ENCODE data around the gene NRG2.
A peak's percentile ranks its signal among the peaks of the same experiment; 100 is the strongest.

NRG2 gene

DNA sequence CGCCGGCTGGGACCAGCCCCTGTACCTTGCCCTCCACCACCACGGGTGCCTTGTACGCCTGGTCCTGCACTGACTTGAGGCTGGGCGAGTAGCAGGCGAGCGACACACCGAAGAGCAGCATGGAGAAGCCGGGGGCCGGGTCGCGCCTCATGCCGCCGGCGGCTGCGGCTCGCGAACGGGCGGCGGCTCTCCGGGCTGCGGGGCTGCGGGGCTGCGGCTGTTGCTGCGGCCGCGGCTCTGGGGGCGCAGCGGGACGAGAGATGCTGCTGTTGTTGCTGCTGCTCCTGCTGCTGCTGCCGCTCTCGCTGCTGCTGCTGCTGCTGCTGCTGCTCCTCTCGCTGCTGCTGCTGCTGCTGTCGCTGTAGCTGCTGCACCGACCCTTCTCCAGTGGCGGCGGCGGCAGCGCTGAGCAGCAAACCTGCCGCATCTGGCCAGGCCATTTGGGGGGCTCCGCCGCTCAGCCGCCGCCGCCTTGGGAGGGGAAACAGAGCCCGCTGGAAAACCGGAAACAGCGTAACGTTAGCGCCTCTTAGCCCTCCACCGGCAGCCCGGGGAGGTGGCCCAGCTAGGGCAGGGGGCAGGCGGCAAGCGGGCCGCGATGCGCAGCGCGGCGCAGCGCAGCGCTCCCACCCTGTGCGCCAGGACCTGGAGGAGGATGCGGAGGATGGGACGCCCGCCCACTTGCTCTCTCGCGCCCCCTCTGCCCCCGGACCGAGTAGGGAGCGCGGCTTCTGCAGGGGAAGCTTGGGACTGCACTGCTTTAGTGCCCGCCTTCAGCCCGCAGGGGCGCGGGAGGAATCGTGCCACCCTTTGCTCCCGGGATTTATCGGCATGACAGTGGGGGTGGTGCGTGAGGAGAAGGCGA lies at the start of gene NRG2:
Gene NRG2 (minus strand): TSS at position 657 of the 865 bp plus-strand sequence.
- FAIRE-seq, result no peak

DNA sequence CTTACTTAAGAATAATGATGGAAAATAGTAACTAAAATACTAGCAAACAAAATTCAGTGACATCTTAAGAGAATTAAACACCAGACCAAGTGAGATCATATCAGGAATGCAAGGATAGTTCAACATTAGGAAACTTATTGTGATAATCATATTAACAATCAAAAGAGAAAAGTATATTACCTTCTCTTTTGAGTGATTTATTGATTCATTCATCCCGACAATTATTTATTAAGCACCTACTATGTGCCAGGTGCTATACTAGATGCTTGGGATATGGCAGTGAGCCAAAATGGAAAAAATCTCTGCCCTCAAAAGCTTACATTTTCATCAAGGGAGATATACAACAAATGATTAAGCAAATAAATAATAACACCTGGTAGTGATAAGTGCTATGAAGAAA lies 47.2 kb upstream of the NRG2 start:
- no peak for FAIRE-seq

GRCh38 chr5:140084541-140084940 lies 41.4 kb upstream of the NRG2 start:
- FAIRE-seq, result no peak

GRCh38 chr5:140083650-140084049 lies 40.6 kb upstream of the NRG2 start:
- FAIRE-seq, result no peak

DNA sequence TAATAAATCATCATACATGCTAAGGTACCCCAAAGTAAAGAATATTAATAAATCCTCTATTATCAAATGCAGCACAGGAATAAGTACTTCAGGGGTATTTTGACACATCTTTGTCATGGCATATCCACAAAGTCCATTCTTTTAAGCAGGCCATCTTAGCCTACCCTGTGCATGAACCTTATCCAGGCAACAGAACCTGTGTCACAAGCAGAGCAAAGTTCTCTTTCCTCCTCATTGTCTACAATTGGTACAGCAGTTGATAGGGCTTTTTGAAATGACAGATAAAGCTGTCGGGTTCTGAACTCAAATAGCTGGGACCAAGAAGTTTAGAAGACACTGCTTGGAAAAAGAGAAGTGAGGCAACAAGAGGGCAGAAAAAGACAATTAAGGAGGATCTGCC lies 40.0 kb upstream of the NRG2 start:
- no peak for FAIRE-seq

DNA sequence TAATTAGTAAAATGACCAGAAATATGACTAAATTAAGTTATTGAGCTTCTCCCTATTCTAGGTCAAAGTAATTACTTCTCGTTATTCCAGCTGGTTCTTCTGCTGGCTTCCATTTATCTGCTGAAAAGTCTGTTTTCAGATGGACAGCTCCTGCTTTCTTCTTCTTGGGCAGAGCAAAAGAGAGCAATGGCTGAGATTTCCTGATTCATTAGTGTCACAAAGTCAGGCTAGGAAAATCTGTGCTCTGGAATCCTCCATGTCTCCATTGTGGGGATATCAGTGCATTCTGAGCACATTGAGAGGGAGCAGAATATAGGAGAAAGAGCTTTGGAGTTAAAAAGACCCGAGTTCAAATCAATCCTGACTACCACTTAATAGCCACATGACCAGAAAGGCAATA lies 33.7 kb upstream of the NRG2 start:
- FAIRE-seq, result no peak

DNA sequence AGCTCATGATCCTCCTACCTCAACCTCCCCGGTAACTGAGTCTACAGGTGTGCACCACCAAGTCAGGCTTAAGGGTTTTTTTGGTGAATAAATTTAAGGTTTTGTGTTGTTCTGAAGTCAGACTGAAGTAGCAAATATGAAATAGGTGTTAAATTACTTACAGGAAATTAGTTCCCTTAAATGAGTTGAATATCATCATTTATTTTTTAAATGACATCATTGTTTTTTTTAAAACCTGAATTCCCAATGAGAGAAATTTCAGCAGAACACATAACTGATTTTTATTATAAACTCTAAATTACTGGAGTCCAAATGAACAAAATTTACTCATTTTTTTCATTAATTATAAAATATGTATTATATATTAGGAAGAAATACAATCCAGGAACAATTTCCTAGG lies 33.0 kb upstream of the NRG2 start:
- no peak for FAIRE-seq

DNA sequence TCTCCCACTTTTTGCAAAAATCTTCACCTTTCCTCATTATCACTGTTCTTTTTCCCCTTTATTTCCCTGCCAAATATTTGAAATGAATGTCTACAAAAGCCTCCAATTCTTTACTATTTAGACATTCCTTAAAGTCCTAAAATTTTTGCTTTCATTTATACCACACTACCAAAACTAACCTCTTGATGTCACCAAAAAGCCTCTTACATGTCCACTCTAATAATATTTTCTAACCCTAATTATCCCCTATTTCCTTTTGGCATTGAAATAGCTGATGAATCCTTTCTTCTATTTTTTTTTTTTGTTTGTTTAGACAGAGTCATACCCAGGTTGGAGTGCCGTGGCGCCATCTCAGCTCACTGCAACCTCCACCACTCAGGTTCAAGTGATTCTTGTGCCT lies 32.3 kb upstream of the NRG2 start:
- peak; percentile 87 for FAIRE-seq

GRCh38 chr5:140073296-140073695 lies 30.2 kb upstream of the NRG2 start:
- peak; percentile 98 for FAIRE-seq

GRCh38 chr5:140072812-140073211 lies 29.7 kb upstream of the NRG2 start:
- no peak for FAIRE-seq

DNA sequence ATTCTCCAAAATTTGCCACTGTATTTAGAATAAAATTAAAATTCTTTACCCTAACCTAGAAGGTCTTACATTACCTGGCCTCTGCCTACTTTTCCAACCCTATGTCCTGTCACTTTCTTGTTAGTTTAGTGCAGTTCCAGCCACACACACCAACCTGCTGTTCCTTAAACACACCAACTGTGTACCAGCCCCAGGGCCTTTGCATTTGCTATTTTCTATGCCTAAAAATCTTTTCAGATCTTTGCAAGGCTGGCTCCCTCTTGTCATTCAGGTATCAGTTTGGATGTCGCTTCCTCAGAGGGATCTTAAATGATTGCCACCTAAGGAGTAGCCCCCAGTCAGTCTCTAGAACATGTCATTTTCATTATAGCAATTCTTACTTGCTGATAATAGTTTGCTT lies 17.7 kb upstream of the NRG2 start:
- FAIRE-seq, result no peak

DNA sequence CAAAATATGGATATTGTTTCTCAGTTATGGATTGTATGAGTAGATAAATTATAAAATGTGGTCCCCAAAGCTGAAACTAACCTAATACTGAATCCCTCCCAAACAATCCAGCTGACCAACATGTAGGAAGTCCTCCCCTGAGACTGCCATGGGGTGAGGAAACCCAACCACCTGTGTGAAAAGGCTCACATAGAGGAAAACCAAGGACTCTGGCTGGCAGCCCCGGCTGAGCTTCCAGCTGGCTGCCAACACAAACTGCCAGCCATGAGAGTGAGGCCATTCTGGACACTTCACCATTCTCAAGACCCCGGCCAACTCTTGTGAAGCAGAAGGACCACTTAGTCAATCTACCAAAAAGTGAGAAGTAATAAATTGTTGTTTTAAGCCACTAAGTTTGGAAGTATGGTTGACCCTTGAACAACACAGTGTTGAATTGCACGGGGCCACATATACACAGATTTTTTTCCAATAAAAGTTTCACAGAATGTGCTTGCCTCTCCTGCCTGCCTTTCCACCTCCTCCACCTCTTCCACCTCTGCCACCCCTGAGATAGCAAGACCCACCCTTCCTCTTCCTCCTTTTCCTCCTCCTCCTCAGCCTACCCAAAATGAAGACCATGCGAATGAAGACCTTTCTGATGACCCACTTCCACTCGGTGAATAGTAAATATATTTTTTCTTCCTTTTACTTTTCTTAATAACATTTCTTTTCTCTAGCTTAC lies 15.3 kb upstream of the NRG2 start:
- FAIRE-seq, result no peak

- no peak for FAIRE-seq
Measured at GRCh38 chr5:140056880-140057279, 13.8 kb upstream of the NRG2 start.

GRCh38 chr5:140055152-140055551 lies 12.1 kb upstream of the NRG2 start:
- FAIRE-seq, result no peak

DNA sequence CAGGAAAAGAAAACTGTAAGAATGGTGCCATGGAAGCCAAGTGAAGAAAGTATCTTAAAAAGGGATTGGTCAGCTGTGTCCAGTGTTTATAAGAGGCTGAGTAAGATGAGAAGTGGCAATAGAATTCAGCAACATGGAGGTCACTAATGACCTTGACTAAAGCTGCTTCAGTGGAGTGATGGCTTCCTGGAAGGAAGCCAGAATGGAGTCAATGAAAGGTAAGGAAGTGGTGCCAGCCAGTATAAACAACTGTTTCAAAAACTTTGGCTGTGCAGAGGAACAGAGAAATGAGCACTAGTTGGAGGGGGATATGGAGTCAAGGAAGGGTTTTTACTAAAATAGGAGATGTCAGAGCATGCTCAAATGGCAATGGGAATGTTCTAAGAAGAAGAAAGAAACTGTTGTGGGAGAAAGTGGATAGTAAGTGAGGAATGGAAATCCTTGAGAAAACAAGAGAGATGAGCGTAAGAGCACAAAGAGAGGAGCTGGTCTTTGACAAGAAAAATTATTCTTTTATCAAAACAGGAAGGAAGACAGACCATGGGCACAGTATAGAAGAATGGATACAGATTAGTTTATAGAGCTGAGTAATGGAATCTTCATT lies 11.1 kb upstream of the NRG2 start:
- no peak for FAIRE-seq

GRCh38 chr5:140051950-140052349 lies 8.9 kb upstream of the NRG2 start:
- no peak for FAIRE-seq

DNA sequence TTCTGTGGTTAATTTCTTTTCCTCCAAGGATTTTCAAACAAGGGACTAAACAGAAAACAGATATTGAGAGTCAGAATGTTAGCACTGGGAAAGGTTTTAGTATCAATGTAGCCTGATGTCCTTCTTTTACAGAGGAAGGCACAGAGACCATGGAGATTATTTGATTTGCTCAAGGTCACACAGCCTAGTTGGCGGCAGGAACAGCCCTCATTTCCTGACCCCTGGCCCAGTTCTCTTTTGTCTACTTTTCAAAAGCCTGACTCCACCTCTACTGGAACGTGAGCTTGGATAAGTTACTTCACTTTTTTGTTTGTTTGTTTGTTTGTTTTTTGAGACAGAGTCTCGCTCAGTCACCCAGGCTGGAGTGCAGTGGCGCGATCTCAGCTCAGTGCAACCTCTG lies 6.6 kb upstream of the NRG2 start:
- FAIRE-seq, result no peak

DNA sequence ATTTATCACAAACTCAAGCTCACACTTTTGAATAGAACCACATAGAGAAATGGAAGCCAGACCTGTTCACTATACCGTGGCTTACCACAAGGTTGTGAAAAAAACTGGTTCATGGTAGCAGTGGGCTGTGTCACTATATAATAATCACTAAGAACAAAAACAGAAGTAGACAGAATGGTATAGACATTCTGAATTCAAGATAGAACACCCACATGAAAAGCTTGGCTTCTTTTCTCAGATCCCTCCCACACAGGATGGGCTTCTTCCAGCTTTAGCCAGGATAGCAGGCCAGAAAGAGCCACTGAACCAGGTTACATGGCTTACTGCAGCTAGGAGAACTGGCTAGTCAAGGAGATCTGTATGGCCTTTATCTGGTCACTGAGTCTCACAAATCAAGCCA lies 6.1 kb upstream of the NRG2 start:
- no peak for FAIRE-seq

DNA sequence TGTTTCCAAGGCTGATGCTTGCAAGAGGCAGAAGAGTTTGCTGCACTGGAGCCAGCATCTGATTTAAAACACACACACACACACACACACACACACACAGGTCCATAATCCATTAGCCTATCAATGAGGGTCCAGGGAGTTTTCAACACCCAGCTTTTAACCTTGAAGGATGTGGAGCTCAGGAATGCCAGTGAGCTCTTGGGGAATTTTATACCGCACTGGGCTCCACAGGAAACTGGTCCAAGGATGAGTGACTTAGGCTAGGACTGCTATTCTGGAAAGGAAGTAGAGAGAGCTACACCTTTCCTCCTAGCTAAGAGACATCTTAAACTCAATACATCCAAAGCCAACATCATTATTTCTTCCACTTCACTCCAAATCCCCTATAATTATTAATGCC lies 942 bp upstream of the NRG2 start:
- no peak for FAIRE-seq

DNA sequence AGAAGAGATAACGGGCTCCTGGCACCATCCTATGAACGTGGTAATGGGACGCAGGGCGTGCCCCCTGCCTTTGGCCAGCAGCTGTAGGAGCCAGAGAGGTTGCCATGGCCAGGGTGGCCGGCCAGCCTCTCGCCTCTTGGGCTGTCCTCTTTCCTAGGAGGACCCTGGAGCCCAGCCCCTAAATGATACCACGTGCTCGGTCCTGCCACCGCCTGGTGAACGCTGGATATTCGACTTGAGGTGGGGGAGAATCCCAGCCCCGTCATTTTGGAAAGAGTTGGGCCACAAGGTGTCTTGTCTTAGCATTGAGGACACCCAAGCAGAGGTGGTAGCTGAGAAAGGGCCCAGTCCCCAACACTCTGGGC lies 391 bp upstream of the NRG2 start:
- FAIRE-seq, result no peak

DNA sequence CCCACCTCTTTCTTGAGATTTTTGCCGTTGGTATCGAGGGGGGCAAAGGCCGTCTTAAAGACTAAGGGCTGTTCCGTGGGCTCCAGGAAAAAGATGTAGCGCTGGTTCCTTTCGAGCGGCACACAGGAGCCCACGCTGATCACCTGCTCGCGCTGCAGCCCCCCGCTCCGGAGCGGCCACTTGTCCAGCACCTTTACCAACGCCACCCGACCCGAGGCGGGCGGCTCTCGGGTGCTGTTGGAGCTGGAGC lies 781 bp downstream of the NRG2 start:
- FAIRE-seq, result no peak

GRCh38 chr5:140041492-140042392 lies 1.4 kb downstream of the NRG2 start:
- FAIRE-seq, result no peak

GRCh38 chr5:140041099-140041491 lies 2.0 kb downstream of the NRG2 start:
- FAIRE-seq, result no peak
